Measurements from ENCODE around the gene TTYH1.

The TTYH1 gene

DNA sequence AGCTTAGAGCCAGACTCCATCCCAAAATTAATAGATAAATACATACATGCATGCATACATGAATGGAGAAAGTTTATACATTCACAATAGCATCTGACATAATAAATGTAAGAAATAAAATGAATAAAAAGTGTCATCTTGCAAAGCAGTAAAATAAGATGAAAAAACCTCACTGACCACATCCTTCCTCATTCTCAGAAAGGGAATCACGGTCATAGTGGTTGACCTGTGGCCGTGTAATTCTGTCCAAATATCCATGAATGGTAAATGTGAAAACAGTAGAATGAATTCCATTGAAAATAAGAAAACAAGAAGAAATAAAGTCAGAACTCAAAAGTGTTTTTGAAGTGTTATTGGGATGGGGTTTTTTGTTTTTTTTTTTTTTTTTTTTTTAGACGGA is 67.6 kb downstream of the TTYH1 start:
- TF ChIP-seq, protein P1, sequence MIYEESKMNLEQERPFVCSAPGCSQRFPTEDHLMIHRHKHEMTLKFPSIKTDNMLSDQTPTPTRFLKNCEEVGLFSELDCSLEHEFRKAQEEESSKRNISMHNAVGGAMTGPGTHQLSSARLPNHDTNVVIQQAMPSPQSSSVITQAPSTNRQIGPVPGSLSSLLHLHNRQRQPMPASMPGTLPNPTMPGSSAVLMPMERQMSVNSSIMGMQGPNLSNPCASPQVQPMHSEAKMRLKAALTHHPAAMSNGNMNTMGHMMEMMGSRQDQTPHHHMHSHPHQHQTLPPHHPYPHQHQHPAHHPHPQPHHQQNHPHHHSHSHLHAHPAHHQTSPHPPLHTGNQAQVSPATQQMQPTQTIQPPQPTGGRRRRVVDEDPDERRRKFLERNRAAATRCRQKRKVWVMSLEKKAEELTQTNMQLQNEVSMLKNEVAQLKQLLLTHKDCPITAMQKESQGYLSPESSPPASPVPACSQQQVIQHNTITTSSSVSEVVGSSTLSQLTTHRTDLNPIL (CRISPR knock-in tag; IDR thresholded peaks at IDR 0.05; ENCODE audit: low read depth): no peak
- no peak for TF ChIP-seq PPARA (CRISPR knock-in tag; IDR thresholded peaks at IDR 0.05; ENCODE audit: borderline replicate concordance)
- TF ChIP-seq, protein P2, sequence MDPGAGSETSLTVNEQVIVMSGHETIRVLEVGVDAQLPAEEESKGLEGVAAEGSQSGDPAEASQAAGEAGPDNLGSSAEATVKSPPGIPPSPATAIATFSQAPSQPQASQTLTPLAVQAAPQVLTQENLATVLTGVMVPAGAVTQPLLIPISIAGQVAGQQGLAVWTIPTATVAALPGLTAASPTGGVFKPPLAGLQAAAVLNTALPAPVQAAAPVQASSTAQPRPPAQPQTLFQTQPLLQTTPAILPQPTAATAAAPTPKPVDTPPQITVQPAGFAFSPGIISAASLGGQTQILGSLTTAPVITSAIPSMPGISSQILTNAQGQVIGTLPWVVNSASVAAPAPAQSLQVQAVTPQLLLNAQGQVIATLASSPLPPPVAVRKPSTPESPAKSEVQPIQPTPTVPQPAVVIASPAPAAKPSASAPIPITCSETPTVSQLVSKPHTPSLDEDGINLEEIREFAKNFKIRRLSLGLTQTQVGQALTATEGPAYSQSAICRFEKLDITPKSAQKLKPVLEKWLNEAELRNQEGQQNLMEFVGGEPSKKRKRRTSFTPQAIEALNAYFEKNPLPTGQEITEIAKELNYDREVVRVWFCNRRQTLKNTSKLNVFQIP (CRISPR knock-in tag; IDR thresholded peaks at IDR 0.05; ENCODE audit: borderline replicate concordance, low read depth): no peak
- TF ChIP-seq, protein P3, sequence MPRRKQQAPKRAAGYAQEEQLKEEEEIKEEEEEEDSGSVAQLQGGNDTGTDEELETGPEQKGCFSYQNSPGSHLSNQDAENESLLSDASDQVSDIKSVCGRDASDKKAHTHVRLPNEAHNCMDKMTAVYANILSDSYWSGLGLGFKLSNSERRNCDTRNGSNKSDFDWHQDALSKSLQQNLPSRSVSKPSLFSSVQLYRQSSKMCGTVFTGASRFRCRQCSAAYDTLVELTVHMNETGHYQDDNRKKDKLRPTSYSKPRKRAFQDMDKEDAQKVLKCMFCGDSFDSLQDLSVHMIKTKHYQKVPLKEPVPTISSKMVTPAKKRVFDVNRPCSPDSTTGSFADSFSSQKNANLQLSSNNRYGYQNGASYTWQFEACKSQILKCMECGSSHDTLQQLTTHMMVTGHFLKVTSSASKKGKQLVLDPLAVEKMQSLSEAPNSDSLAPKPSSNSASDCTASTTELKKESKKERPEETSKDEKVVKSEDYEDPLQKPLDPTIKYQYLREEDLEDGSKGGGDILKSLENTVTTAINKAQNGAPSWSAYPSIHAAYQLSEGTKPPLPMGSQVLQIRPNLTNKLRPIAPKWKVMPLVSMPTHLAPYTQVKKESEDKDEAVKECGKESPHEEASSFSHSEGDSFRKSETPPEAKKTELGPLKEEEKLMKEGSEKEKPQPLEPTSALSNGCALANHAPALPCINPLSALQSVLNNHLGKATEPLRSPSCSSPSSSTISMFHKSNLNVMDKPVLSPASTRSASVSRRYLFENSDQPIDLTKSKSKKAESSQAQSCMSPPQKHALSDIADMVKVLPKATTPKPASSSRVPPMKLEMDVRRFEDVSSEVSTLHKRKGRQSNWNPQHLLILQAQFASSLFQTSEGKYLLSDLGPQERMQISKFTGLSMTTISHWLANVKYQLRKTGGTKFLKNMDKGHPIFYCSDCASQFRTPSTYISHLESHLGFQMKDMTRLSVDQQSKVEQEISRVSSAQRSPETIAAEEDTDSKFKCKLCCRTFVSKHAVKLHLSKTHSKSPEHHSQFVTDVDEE (CRISPR knock-in tag; IDR thresholded peaks at IDR 0.05): no peak
- TF ChIP-seq, protein P4, sequence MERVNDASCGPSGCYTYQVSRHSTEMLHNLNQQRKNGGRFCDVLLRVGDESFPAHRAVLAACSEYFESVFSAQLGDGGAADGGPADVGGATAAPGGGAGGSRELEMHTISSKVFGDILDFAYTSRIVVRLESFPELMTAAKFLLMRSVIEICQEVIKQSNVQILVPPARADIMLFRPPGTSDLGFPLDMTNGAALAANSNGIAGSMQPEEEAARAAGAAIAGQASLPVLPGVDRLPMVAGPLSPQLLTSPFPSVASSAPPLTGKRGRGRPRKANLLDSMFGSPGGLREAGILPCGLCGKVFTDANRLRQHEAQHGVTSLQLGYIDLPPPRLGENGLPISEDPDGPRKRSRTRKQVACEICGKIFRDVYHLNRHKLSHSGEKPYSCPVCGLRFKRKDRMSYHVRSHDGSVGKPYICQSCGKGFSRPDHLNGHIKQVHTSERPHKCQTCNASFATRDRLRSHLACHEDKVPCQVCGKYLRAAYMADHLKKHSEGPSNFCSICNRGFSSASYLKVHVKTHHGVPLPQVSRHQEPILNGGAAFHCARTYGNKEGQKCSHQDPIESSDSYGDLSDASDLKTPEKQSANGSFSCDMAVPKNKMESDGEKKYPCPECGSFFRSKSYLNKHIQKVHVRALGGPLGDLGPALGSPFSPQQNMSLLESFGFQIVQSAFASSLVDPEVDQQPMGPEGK (CRISPR knock-in tag; IDR thresholded peaks at IDR 0.05; ENCODE audit: borderline replicate concordance): no peak
- TF ChIP-seq RARB (CRISPR knock-in tag; IDR thresholded peaks at IDR 0.05): no peak
- TF ChIP-seq OSR1 (CRISPR knock-in tag; IDR thresholded peaks at IDR 0.05): no peak
- TF ChIP-seq ISL1 (CRISPR knock-in tag; IDR thresholded peaks at IDR 0.05): no peak
- TF ChIP-seq BACH2 (CRISPR knock-in tag; IDR thresholded peaks at IDR 0.05; ENCODE audit: borderline replicate concordance): no peak
- TF ChIP-seq, protein P5, sequence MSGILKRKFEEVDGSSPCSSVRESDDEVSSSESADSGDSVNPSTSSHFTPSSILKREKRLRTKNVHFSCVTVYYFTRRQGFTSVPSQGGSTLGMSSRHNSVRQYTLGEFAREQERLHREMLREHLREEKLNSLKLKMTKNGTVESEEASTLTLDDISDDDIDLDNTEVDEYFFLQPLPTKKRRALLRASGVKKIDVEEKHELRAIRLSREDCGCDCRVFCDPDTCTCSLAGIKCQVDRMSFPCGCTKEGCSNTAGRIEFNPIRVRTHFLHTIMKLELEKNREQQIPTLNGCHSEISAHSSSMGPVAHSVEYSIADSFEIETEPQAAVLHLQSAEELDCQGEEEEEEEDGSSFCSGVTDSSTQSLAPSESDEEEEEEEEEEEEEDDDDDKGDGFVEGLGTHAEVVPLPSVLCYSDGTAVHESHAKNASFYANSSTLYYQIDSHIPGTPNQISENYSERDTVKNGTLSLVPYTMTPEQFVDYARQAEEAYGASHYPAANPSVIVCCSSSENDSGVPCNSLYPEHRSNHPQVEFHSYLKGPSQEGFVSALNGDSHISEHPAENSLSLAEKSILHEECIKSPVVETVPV (CRISPR knock-in tag; IDR thresholded peaks at IDR 0.05): no peak
- TF ChIP-seq TCF4 (CRISPR knock-in tag; IDR thresholded peaks at IDR 0.05; ENCODE audit: borderline replicate concordance): no peak
- TF ChIP-seq ZC3H10 (CRISPR knock-in tag; IDR thresholded peaks at IDR 0.05): no peak
- ATAC-seq: no peak

DNA sequence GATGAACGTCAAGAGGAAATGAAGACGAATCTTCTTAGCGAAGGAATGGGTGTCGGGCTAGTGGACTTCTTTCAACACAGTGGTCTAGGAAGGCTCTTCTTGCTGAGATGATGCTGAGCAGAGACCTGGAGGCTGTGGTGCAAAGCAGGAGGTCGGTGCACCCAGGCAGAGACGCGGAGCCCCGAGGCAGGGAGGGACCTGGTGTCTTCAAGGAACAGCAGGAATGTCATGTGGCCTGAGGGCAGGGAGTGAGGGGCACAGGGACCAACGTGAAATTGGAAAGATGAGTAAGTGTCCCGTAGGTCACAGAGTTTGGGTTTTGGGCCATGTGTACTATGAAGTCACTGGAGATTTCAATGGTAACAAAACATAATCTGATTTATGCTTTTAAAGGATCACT is 69.2 kb downstream of the TTYH1 start:
- no peak for TF ChIP-seq ZNF70 (CRISPR knock-in tag; IDR thresholded peaks at IDR 0.05)
- TF ChIP-seq, protein P1 (CRISPR knock-in tag; IDR thresholded peaks at IDR 0.05; ENCODE audit: low read depth): no peak
- TF ChIP-seq, protein P5 (CRISPR knock-in tag; IDR thresholded peaks at IDR 0.05): no peak
- no peak for TF ChIP-seq TCF4 (CRISPR knock-in tag; IDR thresholded peaks at IDR 0.05; ENCODE audit: borderline replicate concordance)
- no peak for TF ChIP-seq OSR1 (CRISPR knock-in tag; IDR thresholded peaks at IDR 0.05)
- TF ChIP-seq, protein P2 (CRISPR knock-in tag; IDR thresholded peaks at IDR 0.05; ENCODE audit: borderline replicate concordance, low read depth): no peak
- no peak for TF ChIP-seq TOX (CRISPR knock-in tag; IDR thresholded peaks at IDR 0.05; ENCODE audit: borderline replicate concordance)
- no peak for TF ChIP-seq PPARA (CRISPR knock-in tag; IDR thresholded peaks at IDR 0.05; ENCODE audit: borderline replicate concordance)
- TF ChIP-seq ZNF8 (CRISPR knock-in tag; IDR thresholded peaks at IDR 0.05): no peak
- no peak for TF ChIP-seq ZC3H10 (CRISPR knock-in tag; IDR thresholded peaks at IDR 0.05)
- TF ChIP-seq, protein P3 (CRISPR knock-in tag; IDR thresholded peaks at IDR 0.05): no peak
- TF ChIP-seq RARB (CRISPR knock-in tag; IDR thresholded peaks at IDR 0.05): no peak
- ATAC-seq: no peak
